Measurements from ENCODE around the gene RAPH1.

RAPH1 gene

GRCh38 chr2:203584784-203585183 is 49.7 kb upstream of the RAPH1 start:
- ChIA-PET CTCF (no interaction called here), POLR2A (no interaction called here)
- Histone ChIP-seq H3K4me1 (ENCODE audit: control insufficient read depth, insufficient read depth, low read length) (0 out of 2 replicates have a peak, but pooled peaks cover 7% of the 10 kb centered on the region), H3K36me3 (ENCODE audit: control insufficient read depth in 2 of 2, insufficient read depth in 1 of 2, low read length in 2 of 2) (no peaks in the 10 kb centered on the region), H3K4me3 (ENCODE audit: low read depth, low read length) (no peak overlapping the region), H3K9me3 (ENCODE audit: control insufficient read depth, insufficient read depth, low read depth, low read length) (no peaks in the 10 kb centered on the region), H3K27ac (ENCODE audit: extremely low read depth, low read depth, low read length) (no peak overlapping the region)
- TF ChIP-seq ZNF223 (tag by site-specific recombination; IDR thresholded peaks at IDR 0.05) (no peak), ZSCAN16 (tag by site-specific recombination; IDR thresholded peaks at IDR 0.05) (no peak), ZNF266 (tag by site-specific recombination; IDR thresholded peaks at IDR 0.05; ENCODE audit: low read depth) (no peak), ZNF48 (tag by site-specific recombination; IDR thresholded peaks at IDR 0.05) (no peak), HOXD13 (CRISPR knock-in tag; IDR thresholded peaks at IDR 0.05; ENCODE audit: borderline replicate concordance) (no peak), SALL2 (tag by site-specific recombination; IDR thresholded peaks at IDR 0.05; ENCODE audit: borderline replicate concordance) (no peak), ZNF146 (tag by site-specific recombination; IDR thresholded peaks at IDR 0.05) (no peak), ZSCAN23 (tag by site-specific recombination; IDR thresholded peaks at IDR 0.05) (no peak), ZNF23 (tag by site-specific recombination; IDR thresholded peaks at IDR 0.05; ENCODE audit: borderline replicate concordance) (no peak), ZNF239 (tag by site-specific recombination; IDR thresholded peaks at IDR 0.05) (no peak), ZNF248 (tag by site-specific recombination; IDR thresholded peaks at IDR 0.05) (no peak), ZNF701 (tag by site-specific recombination; IDR thresholded peaks at IDR 0.05) (no peak), ZNF394 (tag by site-specific recombination; IDR thresholded peaks at IDR 0.05; ENCODE audit: borderline replicate concordance) (no peak)
- TF ChIP-seq, protein P1, sequence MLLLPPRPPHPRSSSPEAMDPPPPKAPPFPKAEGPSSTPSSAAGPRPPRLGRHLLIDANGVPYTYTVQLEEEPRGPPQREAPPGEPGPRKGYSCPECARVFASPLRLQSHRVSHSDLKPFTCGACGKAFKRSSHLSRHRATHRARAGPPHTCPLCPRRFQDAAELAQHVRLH (tag by site-specific recombination; IDR thresholded peaks at IDR 0.05), result no peak
- TF ChIP-seq, protein P2, sequence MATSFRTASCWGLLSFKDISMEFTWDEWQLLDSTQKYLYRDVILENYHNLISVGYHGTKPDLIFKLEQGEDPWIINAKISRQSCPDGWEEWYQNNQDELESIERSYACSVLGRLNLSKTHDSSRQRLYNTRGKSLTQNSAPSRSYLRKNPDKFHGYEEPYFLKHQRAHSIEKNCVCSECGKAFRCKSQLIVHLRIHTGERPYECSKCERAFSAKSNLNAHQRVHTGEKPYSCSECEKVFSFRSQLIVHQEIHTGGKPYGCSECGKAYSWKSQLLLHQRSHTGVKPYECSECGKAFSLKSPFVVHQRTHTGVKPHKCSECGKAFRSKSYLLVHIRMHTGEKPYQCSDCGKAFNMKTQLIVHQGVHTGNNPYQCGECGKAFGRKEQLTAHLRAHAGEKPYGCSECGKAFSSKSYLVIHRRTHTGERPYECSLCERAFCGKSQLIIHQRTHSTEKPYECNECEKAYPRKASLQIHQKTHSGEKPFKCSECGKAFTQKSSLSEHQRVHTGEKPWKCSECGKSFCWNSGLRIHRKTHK (tag by site-specific recombination; IDR thresholded peaks at IDR 0.05), result no peak

GRCh38 chr2:203583701-203584100 is 48.6 kb upstream of the RAPH1 start:
- POLR2A ChIA-PET, result no interaction called here
- H3K4me3 ChIP-seq (ENCODE audit: low read depth, low read length), result no peak overlapping the region

More at GRCh38 chr2:203583701-203584100, 48.6 kb upstream of the RAPH1 start:
- CTCF ChIA-PET, result interaction anchor here (0.5 kb wide), 1 partner anchor 42 kb away, joined by 4 read pairs; no protein-coding TSS in a partner anchor
- H3K36me3 ChIP-seq (ENCODE audit: control insufficient read depth in 2 of 2, insufficient read depth in 1 of 2, low read length in 2 of 2), result no peaks in the 10 kb centered on the region
- no peak overlapping the region for H3K27ac ChIP-seq (ENCODE audit: extremely low read depth, low read depth, low read length)
- no peaks in the 10 kb centered on the region for H3K9me3 ChIP-seq (ENCODE audit: control insufficient read depth, insufficient read depth, low read depth, low read length)
- H3K4me1 ChIP-seq (ENCODE audit: control insufficient read depth, insufficient read depth, low read length), result 0 out of 2 replicates have a peak, but pooled peaks cover 7% of the 10 kb centered on the region
- TF ChIP-seq GLI2 (tag by site-specific recombination; IDR thresholded peaks at IDR 0.05; ENCODE audit: borderline replicate concordance, low read depth), result no peak
- no peak for TF ChIP-seq ZBTB6 (tag by site-specific recombination; IDR thresholded peaks at IDR 0.05)
- TF ChIP-seq, protein P3, sequence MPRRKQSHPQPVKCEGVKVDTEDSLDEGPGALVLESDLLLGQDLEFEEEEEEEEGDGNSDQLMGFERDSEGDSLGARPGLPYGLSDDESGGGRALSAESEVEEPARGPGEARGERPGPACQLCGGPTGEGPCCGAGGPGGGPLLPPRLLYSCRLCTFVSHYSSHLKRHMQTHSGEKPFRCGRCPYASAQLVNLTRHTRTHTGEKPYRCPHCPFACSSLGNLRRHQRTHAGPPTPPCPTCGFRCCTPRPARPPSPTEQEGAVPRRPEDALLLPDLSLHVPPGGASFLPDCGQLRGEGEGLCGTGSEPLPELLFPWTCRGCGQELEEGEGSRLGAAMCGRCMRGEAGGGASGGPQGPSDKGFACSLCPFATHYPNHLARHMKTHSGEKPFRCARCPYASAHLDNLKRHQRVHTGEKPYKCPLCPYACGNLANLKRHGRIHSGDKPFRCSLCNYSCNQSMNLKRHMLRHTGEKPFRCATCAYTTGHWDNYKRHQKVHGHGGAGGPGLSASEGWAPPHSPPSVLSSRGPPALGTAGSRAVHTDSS (tag by site-specific recombination; IDR thresholded peaks at IDR 0.05), result no peak
- no peak for TF ChIP-seq BCL11A (tag by site-specific recombination; IDR thresholded peaks at IDR 0.05; ENCODE audit: low read depth)

All from HEK293 (cell line).